Panc1 (cell line): ENCODE data around the gene B4GALNT4. TPM values are rescaled to one million over a fixed set of nuclear protein-coding genes. Genes with fewer than 3 reads are reported as not detected.
"Not testable (repeated sequence)": the region's sequence is repeated elsewhere in the genome, so short reads cannot be mapped to it uniquely, and the experiment has no call there.

Source experiments
- ATAC-seq: fragments of 200-7000 bp; cut with Tn5 transposase; 2 replicates; pipeline ENCODE4 v1.9.1; 2020; ENCODE audit warnings: mild to moderate bottlenecking, moderate library complexity
- BruUV-seq: library from RNA; stranded (reverse); fragments of 400-500 nt; replicated peaks from 2 replicates; lab custom pipeline; 2021; lab: Mats Ljungman, UMichigan
- CTCF ChIA-PET: fragments of 300-600 bp; sonication (Branson Sonifier 250); formaldehyde crosslinking; loops from one replicate; lab custom pipeline; 2022; ENCODE audit warnings: antibody characterized with exemption; lab: Charles Lee
- POLR2A ChIA-PET: fragments of 300-600 bp; sonication (Branson Sonifier 250); formaldehyde crosslinking; loops from one replicate; lab custom pipeline; 2022; ENCODE audit warnings: antibody characterized with exemption; lab: Charles Lee
- DNase-seq: peaks from one replicate; pipeline ENCODE4 v3.0.0-alpha.2; 2010; ENCODE audit warnings: low read depth, low spot score
- H3K27ac ChIP-seq: 2 replicates; pipeline ENCODE4 v1.5.1; 2011; ENCODE audit warnings: mild to moderate bottlenecking, low read length, inconsistent platforms
- H3K27me3 ChIP-seq: fragments of 200-500 bp; sonication (Bioruptor generic); 2 replicates; pipeline ENCODE4 v1.6.0; 2014; ENCODE audit warnings: low read length, inconsistent platforms; ENCODE audit not compliant: control insufficient read depth, insufficient read depth
- H3K36me3 ChIP-seq: fragments of 200-500 bp; sonication (Bioruptor generic); 2 replicates; pipeline ENCODE4 v1.5.1; 2014; ENCODE audit warnings: inconsistent platforms, mild to moderate bottlenecking, low read length, moderate library complexity; ENCODE audit not compliant: control insufficient read depth, insufficient read depth
- H3K4me1 ChIP-seq: 2 replicates; pipeline ENCODE4 v1.5.1; 2011; ENCODE audit warnings: inconsistent platforms, mild to moderate bottlenecking, low read length, moderate library complexity; ENCODE audit not compliant: control insufficient read depth, insufficient read depth
- H3K4me3 ChIP-seq, 2 experiments: 2 replicates each; pipeline ENCODE4 v1.5.1; 2011 to 2012; ENCODE audit warnings: low read depth in 2 of 2, low read length in 2 of 2, mild to moderate bottlenecking in 2 of 2, inconsistent platforms in 1 of 2, moderate library complexity in 1 of 2
- H3K9me3 ChIP-seq: fragments of 200-500 bp; sonication (Bioruptor generic); 2 replicates; pipeline ENCODE4 v1.5.1; 2014; ENCODE audit warnings: low read depth, mild to moderate bottlenecking, inconsistent platforms, low read length, moderate library complexity; ENCODE audit not compliant: control insufficient read depth, insufficient read depth
- POLR2AphosphoS5 ChIP-seq: IDR thresholded peaks from 2 replicates; pipeline ENCODE4 v1.6.1; 2012; ENCODE audit warnings: mild to moderate bottlenecking, low read depth, low read length, moderate library complexity
- SIN3A ChIP-seq: IDR thresholded peaks from 2 replicates; pipeline ENCODE4 v1.6.1; 2012; ENCODE audit warnings: low read depth, mild to moderate bottlenecking, low read length, moderate library complexity, borderline replicate concordance; ENCODE audit not compliant: insufficient read depth
- TCF7L2 ChIP-seq: IDR thresholded peaks from 2 replicates; pipeline ENCODE4 v1.6.1; 2011; ENCODE audit warnings: mild to moderate bottlenecking, low read depth, low read length, inconsistent platforms
- in situ Hi-C: cut with HindIII; loops from 2 replicates; pipeline ENCODE4 v1.10.0; 2016; ENCODE audit warnings: low sequenced_read_pairs, low pct_unique_long_range_greater_than_20kb
- intact Hi-C: fragments of 100-400 bp; cut with micrococcal nuclease; formaldehyde crosslinking; loops from one replicate; pipeline ENCODE4 v1.10.0; 2022; ENCODE audit not compliant: unreplicated experiment
- total RNA-seq: library from RNA; stranded (reverse); gene quantifications from one replicate; pipeline ENCODE4 v1.2.1, GENCODE V29; 2021; ENCODE audit not compliant: unreplicated experiment
- TF ChIP-seq, protein P1 (sequence below), 2 experiments: IDR thresholded peaks; 2 replicates each; pipeline ENCODE4 v1.6.1; 2011 to 2012; ENCODE audit warnings: low read depth in 2 of 2, control low read depth in 1 of 2, low read length in 1 of 2, mild to moderate bottlenecking in 1 of 2, moderate library complexity in 1 of 2; ENCODE audit not compliant: insufficient read depth in 1 of 2
- TF ChIP-seq, protein P2 (sequence below): fragments of 450-650 bp; IDR thresholded peaks from 2 replicates; pipeline ENCODE4 v1.5.1; 2017; ENCODE audit warnings: mild to moderate bottlenecking

The B4GALNT4 gene
- total RNA-seq, 1 experiment from 2014 or later, result 122 TPM

DNA sequence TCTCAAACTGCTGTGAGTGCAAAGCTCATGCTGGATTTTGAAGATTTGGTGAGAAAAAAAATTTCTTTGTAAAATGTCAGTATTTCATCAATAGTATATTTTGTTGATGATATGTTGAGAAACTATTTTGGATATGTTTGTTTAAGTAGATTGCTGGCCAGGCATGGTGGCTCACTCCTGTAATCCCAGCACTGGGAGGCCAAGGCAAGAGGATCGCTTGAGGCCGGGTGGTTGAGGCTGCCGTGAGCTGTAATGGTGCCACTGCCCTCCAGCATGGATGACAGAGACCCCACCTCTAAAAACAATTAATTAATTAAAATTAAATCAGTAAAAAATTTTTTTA, 41.7 kb upstream of the B4GALNT4 start:
- no peaks in the 10 kb centered on the region for H3K36me3 ChIP-seq
- no TSS peak for BruUV-seq
- H3K9me3 ChIP-seq, result no peaks in the 10 kb centered on the region
- TF ChIP-seq, protein P1, sequence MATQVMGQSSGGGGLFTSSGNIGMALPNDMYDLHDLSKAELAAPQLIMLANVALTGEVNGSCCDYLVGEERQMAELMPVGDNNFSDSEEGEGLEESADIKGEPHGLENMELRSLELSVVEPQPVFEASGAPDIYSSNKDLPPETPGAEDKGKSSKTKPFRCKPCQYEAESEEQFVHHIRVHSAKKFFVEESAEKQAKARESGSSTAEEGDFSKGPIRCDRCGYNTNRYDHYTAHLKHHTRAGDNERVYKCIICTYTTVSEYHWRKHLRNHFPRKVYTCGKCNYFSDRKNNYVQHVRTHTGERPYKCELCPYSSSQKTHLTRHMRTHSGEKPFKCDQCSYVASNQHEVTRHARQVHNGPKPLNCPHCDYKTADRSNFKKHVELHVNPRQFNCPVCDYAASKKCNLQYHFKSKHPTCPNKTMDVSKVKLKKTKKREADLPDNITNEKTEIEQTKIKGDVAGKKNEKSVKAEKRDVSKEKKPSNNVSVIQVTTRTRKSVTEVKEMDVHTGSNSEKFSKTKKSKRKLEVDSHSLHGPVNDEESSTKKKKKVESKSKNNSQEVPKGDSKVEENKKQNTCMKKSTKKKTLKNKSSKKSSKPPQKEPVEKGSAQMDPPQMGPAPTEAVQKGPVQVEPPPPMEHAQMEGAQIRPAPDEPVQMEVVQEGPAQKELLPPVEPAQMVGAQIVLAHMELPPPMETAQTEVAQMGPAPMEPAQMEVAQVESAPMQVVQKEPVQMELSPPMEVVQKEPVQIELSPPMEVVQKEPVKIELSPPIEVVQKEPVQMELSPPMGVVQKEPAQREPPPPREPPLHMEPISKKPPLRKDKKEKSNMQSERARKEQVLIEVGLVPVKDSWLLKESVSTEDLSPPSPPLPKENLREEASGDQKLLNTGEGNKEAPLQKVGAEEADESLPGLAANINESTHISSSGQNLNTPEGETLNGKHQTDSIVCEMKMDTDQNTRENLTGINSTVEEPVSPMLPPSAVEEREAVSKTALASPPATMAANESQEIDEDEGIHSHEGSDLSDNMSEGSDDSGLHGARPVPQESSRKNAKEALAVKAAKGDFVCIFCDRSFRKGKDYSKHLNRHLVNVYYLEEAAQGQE (IDR thresholded peaks at IDR 0.05; ENCODE audit: insufficient read depth in 1 of 2, low read depth in 2 of 2, low read length in 1 of 2), result no peak
- TF ChIP-seq, protein P2, sequence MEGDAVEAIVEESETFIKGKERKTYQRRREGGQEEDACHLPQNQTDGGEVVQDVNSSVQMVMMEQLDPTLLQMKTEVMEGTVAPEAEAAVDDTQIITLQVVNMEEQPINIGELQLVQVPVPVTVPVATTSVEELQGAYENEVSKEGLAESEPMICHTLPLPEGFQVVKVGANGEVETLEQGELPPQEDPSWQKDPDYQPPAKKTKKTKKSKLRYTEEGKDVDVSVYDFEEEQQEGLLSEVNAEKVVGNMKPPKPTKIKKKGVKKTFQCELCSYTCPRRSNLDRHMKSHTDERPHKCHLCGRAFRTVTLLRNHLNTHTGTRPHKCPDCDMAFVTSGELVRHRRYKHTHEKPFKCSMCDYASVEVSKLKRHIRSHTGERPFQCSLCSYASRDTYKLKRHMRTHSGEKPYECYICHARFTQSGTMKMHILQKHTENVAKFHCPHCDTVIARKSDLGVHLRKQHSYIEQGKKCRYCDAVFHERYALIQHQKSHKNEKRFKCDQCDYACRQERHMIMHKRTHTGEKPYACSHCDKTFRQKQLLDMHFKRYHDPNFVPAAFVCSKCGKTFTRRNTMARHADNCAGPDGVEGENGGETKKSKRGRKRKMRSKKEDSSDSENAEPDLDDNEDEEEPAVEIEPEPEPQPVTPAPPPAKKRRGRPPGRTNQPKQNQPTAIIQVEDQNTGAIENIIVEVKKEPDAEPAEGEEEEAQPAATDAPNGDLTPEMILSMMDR, result no peak
- no peak for TF ChIP-seq TCF7L2
- no peak for TF ChIP-seq POLR2AphosphoS5
- no peak for TF ChIP-seq SIN3A
- DNase-seq (no peak), ATAC-seq (no peak)
- H3K27me3 ChIP-seq, result no peaks in the 10 kb centered on the region
- POLR2A ChIA-PET, result no interaction called here
- in situ Hi-C loops, result no loop called here
- CTCF ChIA-PET, result interaction anchor here (0.6 to 1.0 kb wide), 2 partner anchors 15 to 23 kb away, joined by 3 to 8 read pairs; no protein-coding TSS in a partner anchor
- H3K4me3 ChIP-seq, result no peak overlapping the region
- intact Hi-C loops, result no loop called here
- H3K4me1 ChIP-seq, result peaks cover 32% of the 10 kb centered on the region
- H3K27ac ChIP-seq, result peak overlapping the region; percentile 62

DNA sequence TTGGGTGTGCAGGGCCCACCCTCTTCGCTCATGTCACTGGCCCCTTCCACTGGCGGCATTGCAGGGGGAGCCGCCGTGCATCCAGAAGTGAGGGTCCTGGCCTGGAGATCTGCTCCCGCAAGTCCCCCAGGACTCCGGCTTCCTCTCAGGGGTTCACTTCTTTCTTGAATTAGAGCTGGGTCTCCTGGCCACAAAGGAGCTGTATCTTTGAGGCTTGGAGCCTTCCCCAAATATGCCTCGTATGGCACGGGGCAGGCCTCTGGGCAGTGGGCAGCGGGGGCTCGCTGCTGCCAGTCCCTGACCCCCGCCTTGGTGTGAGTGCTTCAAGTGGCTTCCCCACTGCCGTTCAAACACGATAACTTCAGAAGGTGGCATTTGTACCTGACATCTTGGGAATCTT, 41.3 kb upstream of the B4GALNT4 start:
- Histone ChIP-seq H3K36me3 (no peaks in the 10 kb centered on the region), H3K4me3 (no peak overlapping the region), H3K9me3 (no peaks in the 10 kb centered on the region), H3K4me1 (peaks cover 32% of the 10 kb centered on the region), H3K27ac (no peak overlapping the region; the same call in 1 of the 2 replicates), H3K27me3 (no peaks in the 10 kb centered on the region)
- intact Hi-C loops, result no loop called here
- CTCF ChIA-PET, result interaction anchor here (1.0 kb wide), 1 partner anchor 23 kb away, joined by 3 read pairs; no protein-coding TSS in a partner anchor
- BruUV-seq, result no TSS peak
- no peak for ATAC-seq
- POLR2A ChIA-PET, result no interaction called here
- DNase-seq, result no peak
- in situ Hi-C loops, result no loop called here
- no peak for TF ChIP-seq POLR2AphosphoS5
- TF ChIP-seq TCF7L2, result no peak
- TF ChIP-seq SIN3A, result no peak
- TF ChIP-seq, protein P2, result no peak
- TF ChIP-seq, protein P1 (IDR thresholded peaks at IDR 0.05; ENCODE audit: insufficient read depth in 1 of 2, low read depth in 2 of 2, low read length in 1 of 2), result no peak

DNA sequence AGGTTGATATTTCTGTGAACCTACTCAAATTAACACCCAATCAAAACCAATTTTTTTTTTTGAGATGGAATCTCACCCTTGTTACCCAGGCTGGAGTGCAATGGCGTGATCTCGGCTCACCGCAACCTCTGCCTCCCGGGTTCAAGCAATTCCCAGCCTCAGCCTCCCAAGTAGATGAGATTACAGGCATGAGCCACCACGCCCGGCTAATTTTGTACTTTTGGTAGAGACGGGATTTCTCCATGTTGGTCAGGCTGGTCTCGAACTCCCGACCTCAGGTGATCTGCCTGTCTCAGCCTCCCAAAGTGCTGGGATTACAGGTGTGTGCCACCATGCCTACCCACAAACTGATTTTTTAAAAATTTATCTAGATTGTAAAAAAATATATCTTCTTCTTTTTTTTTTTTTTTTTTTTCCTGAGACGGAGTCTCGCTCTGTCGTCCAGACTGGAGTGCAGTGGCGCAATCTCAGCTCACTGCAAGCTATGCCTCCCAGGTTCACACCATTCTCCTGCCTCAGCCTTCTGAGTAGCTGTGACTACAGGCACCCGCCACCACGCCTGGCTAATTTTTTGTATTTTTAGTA, 40.7 kb upstream of the B4GALNT4 start:
- BruUV-seq, H3K9me3 ChIP-seq, H3K27me3 ChIP-seq, intact Hi-C loops, H3K27ac ChIP-seq, H3K4me3 ChIP-seq, CTCF ChIA-PET, ATAC-seq, H3K36me3 ChIP-seq, in situ Hi-C loops, DNase-seq, POLR2A ChIA-PET: not testable (repeated sequence)
- H3K4me1 ChIP-seq, result peaks cover 32% of the 10 kb centered on the region
